ENCODE data around the gene TNFRSF1B. TPM values are rescaled to one million over a fixed set of nuclear protein-coding genes. Genes with fewer than 3 reads are reported as not detected.

TNFRSF1B gene
- total RNA-seq, 1 donor from 2014 or later = 16.2 TPM

DNA sequence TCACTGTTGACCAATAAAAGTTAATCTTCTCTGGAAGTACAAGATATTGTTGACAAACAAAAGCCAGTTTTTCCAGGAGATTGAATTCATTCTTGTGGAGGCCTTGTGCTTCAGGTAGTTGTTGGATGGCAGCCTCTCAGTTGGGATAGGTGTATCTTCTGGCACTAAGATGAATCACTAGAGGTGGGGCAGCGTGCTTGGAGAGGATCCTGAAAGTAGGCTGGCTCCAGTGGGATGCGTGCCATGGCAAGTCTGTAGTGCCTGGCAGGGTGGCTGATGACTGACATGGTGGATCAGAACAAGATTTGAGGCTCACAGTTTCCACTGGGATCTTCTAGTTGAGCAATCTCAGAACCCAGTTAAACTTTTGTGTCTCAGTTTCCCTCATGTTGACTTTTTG, 65.4 kb downstream of the TNFRSF1B start:
- H3K36me3 ChIP-seq = peaks cover 36% of the 10 kb centered on the region
- intact Hi-C loops (cut with micrococcal nuclease) = no loop called here
- peak overlapping the region; percentile 95 for H3K27ac ChIP-seq (replicated peaks)
- no peaks in the 10 kb centered on the region for H3K27me3 ChIP-seq (ENCODE audit: low read depth)
- TF ChIP-seq, protein P1, sequence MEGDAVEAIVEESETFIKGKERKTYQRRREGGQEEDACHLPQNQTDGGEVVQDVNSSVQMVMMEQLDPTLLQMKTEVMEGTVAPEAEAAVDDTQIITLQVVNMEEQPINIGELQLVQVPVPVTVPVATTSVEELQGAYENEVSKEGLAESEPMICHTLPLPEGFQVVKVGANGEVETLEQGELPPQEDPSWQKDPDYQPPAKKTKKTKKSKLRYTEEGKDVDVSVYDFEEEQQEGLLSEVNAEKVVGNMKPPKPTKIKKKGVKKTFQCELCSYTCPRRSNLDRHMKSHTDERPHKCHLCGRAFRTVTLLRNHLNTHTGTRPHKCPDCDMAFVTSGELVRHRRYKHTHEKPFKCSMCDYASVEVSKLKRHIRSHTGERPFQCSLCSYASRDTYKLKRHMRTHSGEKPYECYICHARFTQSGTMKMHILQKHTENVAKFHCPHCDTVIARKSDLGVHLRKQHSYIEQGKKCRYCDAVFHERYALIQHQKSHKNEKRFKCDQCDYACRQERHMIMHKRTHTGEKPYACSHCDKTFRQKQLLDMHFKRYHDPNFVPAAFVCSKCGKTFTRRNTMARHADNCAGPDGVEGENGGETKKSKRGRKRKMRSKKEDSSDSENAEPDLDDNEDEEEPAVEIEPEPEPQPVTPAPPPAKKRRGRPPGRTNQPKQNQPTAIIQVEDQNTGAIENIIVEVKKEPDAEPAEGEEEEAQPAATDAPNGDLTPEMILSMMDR (IDR thresholded peaks at IDR 0.05; ENCODE audit: borderline replicate concordance) = no peak
- H3K4me1 ChIP-seq = peaks cover 49% of the 10 kb centered on the region
- H3K9me3 ChIP-seq (replicated peaks) = no peaks in the 10 kb centered on the region
- peak; percentile 34 for DNase-seq
- H3K4me3 ChIP-seq = no peak overlapping the region

DNA sequence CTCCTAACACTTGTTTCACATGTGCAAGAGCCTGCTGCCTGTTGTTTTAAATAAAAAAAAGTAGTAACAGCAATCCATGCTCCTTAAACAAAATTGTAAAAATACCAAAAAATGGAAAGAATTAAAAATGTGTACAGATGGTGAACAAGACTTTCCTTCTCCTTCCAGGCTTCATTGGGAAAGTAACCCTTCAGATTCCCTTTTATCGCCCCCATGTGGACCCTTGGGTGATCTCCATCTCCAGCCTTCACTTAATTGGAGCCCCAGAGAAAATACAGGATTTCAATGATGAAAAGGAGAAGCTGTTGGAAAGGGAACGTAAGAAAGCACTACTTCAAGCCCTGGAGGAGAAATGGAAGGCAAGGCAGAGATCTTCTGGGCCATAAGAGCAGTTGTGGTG, 77.3 kb downstream of the TNFRSF1B start:
- no peak for DNase-seq
- Histone ChIP-seq H3K4me1 (peaks cover 8% of the 10 kb centered on the region), H3K27me3 (ENCODE audit: low read depth) (no peaks in the 10 kb centered on the region), H3K36me3 (peaks cover 81% of the 10 kb centered on the region), H3K27ac (replicated peaks) (no peak overlapping the region), H3K4me3 (no peak overlapping the region), H3K9me3 (replicated peaks) (no peaks in the 10 kb centered on the region)
- intact Hi-C loops (cut with micrococcal nuclease) = no loop called here
- TF ChIP-seq, protein P1 (IDR thresholded peaks at IDR 0.05; ENCODE audit: borderline replicate concordance) = peak; percentile 33

DNA sequence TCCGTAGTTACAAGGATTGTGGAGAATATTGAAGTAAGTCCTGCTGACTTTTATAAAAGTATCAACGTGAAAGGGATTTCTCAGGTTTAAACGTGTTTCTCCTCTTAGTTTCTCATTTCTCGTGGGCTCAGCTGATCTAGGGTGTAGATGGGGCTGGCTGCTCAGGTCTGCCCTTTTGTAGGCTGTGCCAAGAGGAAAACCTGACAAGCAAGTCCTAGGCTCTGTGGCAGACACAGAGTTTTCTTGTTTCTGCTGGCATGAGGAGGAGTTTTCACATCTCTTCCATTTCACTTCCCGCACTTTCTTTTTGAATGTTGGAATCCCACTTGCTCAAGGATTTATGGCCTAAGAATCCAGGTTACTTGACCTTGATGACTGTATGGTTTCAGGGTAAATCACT, 77.8 kb downstream of the TNFRSF1B start:
- Histone ChIP-seq H3K36me3 (peaks cover 83% of the 10 kb centered on the region), H3K4me3 (no peak overlapping the region), H3K4me1 (peaks cover 10% of the 10 kb centered on the region), H3K9me3 (replicated peaks) (no peaks in the 10 kb centered on the region), H3K27ac (replicated peaks) (no peak overlapping the region), H3K27me3 (ENCODE audit: low read depth) (no peaks in the 10 kb centered on the region)
- DNase-seq = no peak
- TF ChIP-seq, protein P1 (IDR thresholded peaks at IDR 0.05; ENCODE audit: borderline replicate concordance) = no peak
- intact Hi-C loops (cut with micrococcal nuclease) = no loop called here

DNA sequence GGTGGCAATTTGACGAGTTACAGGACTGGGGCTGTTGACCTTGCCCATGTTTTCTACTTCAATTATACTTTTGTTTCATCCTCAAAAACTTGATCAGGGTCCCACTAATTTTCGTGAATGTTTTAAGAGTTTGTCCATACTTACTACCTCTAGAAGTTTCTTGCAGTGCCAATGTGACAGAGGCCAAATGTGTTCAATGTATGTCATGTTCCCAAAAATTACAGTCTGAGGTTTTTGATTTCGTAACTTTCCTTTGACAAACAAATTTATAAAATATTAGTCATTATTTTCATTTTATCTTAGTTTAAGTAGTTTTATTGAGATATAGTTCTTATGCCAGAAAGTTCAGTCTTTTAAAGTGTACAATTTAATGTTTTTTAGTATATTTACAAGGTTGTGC, 78.3 kb downstream of the TNFRSF1B start:
- no peak overlapping the region for H3K4me3 ChIP-seq
- H3K36me3 ChIP-seq = peaks cover 83% of the 10 kb centered on the region
- H3K9me3 ChIP-seq (replicated peaks) = no peaks in the 10 kb centered on the region
- H3K27me3 ChIP-seq (ENCODE audit: low read depth) = no peaks in the 10 kb centered on the region
- no peak for DNase-seq
- intact Hi-C loops (cut with micrococcal nuclease) = no loop called here
- peaks cover 10% of the 10 kb centered on the region for H3K4me1 ChIP-seq
- TF ChIP-seq, protein P1 (IDR thresholded peaks at IDR 0.05; ENCODE audit: borderline replicate concordance) = no peak
- no peak overlapping the region for H3K27ac ChIP-seq (replicated peaks)

DNA sequence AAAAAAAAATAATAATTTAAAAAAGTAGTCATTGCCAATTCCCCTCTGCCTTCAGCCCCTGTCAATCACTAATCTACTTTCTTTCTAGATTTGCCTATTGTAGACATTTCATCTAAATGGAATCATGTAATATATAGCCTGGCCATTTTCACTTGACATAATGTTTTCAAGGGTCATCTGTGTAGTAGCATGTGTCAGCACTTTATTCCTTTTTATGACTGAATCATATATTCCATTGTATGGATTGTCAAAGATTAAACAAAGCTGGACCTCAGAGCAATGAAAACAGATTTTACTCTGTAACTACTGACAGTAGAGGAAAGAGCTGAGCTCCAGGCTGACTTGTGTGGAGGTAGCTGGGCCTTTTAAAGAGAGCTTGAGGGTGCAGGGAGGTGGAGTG, 78.9 kb downstream of the TNFRSF1B start:
- no peak for DNase-seq
- H3K4me1 ChIP-seq = peaks cover 10% of the 10 kb centered on the region
- no peaks in the 10 kb centered on the region for H3K27me3 ChIP-seq (ENCODE audit: low read depth)
- intact Hi-C loops (cut with micrococcal nuclease) = no loop called here
- no peaks in the 10 kb centered on the region for H3K9me3 ChIP-seq (replicated peaks)
- peaks cover 89% of the 10 kb centered on the region for H3K36me3 ChIP-seq
- no peak overlapping the region for H3K4me3 ChIP-seq
- no peak overlapping the region for H3K27ac ChIP-seq (replicated peaks)
- TF ChIP-seq, protein P1 (IDR thresholded peaks at IDR 0.05; ENCODE audit: borderline replicate concordance) = no peak

DNA sequence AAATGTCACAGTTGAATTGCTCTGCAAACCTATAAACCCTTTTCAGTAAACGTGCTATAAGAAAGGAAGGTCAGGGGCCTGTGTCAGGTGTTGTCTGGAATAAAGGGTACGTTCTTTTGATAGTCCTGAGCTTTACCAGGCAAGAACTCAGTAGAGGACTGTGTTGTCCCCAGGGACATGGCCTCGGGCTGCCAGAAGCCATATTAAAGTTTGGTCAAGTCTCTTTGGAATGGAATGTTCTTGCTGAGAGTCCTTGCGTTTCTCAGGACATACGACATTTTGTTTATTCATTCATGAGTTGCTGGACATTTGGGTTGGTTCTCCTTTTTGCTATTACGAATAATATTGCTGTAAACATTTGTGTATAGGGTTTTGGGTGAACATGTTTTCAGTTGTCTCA, 79.8 kb downstream of the TNFRSF1B start:
- no peak overlapping the region for H3K4me3 ChIP-seq
- peaks cover 87% of the 10 kb centered on the region for H3K36me3 ChIP-seq
- TF ChIP-seq, protein P1 (IDR thresholded peaks at IDR 0.05; ENCODE audit: borderline replicate concordance) = no peak
- H3K4me1 ChIP-seq = peaks cover 10% of the 10 kb centered on the region
- no peaks in the 10 kb centered on the region for H3K27me3 ChIP-seq (ENCODE audit: low read depth)
- H3K27ac ChIP-seq (replicated peaks) = no peak overlapping the region
- no peaks in the 10 kb centered on the region for H3K9me3 ChIP-seq (replicated peaks)
- no peak for DNase-seq
- intact Hi-C loops (cut with micrococcal nuclease) = no loop called here
